Spleen (tissue), 7 donors: ENCODE data around the gene KLHDC8A.

Experiments used
- POLR2A ChIP-seq, 3 donors: fragments of 450-650 bp; IDR thresholded peaks; one replicate each; pipeline ENCODE4 v1.5.1; 2017; ENCODE audit warnings: antibody characterized with exemption in 3 of 3, mild to moderate bottlenecking in 1 of 3
- TF ChIP-seq, protein P1 (sequence below), 11 experiments: fragments of 200-600 bp in 7 of 11; fragments of 450-650 bp in 4 of 11; sonication (generic) in 4 of 11; IDR thresholded peaks in 8 of 11; conservative IDR thresholded peaks in 3 of 11; 1 replicate in 7 of 11; 2 replicates in 4 of 11; pipeline versions ENCODE4 v1.4.0 to v1.8.0; 2016 to 2021; ENCODE audit warnings: antibody characterized with exemption in 11 of 11, inconsistent platforms in 4 of 11, mild to moderate bottlenecking in 1 of 11
- donor health status: DM: no; HTN: no; CAD: no; lungs with moderate emphysema.
- donor health status: DM: no; HTN: no; CAD: no.
- donor health status: DM: no; HTN: no; CAD: no.

DNA sequence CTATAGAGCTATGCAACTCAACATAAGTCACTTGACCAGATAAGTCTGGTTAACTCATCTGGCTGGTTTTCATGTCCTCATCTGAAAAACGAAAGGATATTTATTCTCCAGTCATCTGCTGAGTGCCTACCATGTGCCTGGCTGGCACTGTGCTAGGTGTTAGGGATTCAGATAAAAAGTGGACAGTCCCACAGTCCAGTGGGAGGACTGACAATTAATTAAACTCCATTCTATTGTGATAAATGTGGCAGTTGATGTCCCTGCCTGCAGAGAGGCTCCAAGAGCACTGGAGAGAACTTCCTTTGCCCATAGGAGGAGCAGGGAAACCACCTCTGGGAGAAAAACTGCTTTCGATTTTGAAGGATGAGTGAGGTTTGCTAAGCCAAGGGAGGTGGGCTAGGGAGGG lies 40.6 kb downstream of the KLHDC8A start:
- TF ChIP-seq, protein P1, sequence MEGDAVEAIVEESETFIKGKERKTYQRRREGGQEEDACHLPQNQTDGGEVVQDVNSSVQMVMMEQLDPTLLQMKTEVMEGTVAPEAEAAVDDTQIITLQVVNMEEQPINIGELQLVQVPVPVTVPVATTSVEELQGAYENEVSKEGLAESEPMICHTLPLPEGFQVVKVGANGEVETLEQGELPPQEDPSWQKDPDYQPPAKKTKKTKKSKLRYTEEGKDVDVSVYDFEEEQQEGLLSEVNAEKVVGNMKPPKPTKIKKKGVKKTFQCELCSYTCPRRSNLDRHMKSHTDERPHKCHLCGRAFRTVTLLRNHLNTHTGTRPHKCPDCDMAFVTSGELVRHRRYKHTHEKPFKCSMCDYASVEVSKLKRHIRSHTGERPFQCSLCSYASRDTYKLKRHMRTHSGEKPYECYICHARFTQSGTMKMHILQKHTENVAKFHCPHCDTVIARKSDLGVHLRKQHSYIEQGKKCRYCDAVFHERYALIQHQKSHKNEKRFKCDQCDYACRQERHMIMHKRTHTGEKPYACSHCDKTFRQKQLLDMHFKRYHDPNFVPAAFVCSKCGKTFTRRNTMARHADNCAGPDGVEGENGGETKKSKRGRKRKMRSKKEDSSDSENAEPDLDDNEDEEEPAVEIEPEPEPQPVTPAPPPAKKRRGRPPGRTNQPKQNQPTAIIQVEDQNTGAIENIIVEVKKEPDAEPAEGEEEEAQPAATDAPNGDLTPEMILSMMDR (IDR thresholded peaks at IDR 0.05 in 8 of 11, conservative IDR thresholded peaks at IDR 0.05 in 3 of 11) = no peak
- TF ChIP-seq POLR2A (IDR thresholded peaks at IDR 0.05) = no peak
